ENCODE measurements around the gene ROGDI. TPM values are rescaled to one million over a fixed set of nuclear protein-coding genes. Genes with fewer than 3 reads are reported as not detected.

The ROGDI gene
- total and polyA plus RNA-seq, 4 donors, result 14.0 to 28.1 (median 17.4) TPM

GRCh38 chr16:4814046-4814445 lies 11.6 kb upstream of the ROGDI start:
- DNase-seq (ENCODE audit: low spot score), result no peak

More at GRCh38 chr16:4814046-4814445, 11.6 kb upstream of the ROGDI start:
- no peaks in the 10 kb centered on the region for H3K27me3 ChIP-seq (ENCODE audit: control insufficient read depth in 4 of 4, insufficient read depth in 4 of 4, low read length in 3 of 4)
- TF ChIP-seq TAF1 (conservative IDR thresholded peaks at IDR 0.05) (no peak), YY1 (IDR thresholded peaks at IDR 0.05) (no peak), MAX (IDR thresholded peaks at IDR 0.05) (no peak), RXRA (IDR thresholded peaks at IDR 0.05) (no peak), EGR1 (IDR thresholded peaks at IDR 0.05; ENCODE audit: low read depth in 2 of 2) (no peak), SP1 (IDR thresholded peaks at IDR 0.05) (no peak), FOXA2 (IDR thresholded peaks at IDR 0.05) (no peak), HNF4G (IDR thresholded peaks at IDR 0.05) (no peak), GABPA (IDR thresholded peaks at IDR 0.05 in 1 of 2, conservative IDR thresholded peaks at IDR 0.05 in 1 of 2) (no peak), REST (IDR thresholded peaks at IDR 0.05) (no peak), CTCF (IDR thresholded peaks at IDR 0.05; ENCODE audit: low read depth, low read length, missing input control) (no peak), NR2F2 (IDR thresholded peaks at IDR 0.05) (no peak), FOXA1 (IDR thresholded peaks at IDR 0.05) (no peak), RAD21 (IDR thresholded peaks at IDR 0.05) (no peak), JUND (IDR thresholded peaks at IDR 0.05) (no peak), ZBTB33 (IDR thresholded peaks at IDR 0.05) (no peak)
- no peaks in the 10 kb centered on the region for H3K4me1 ChIP-seq (ENCODE audit: control insufficient read depth in 4 of 4, insufficient read depth in 4 of 4, low read length in 3 of 4)
- H3K4me3 ChIP-seq (ENCODE audit: low read depth in 1 of 3, low read length in 3 of 3), result no peak overlapping the region
- no peaks in the 10 kb centered on the region for H3K9me3 ChIP-seq (ENCODE audit: control insufficient read depth in 4 of 4, low read length in 3 of 4)
- H3K9ac ChIP-seq (ENCODE audit: low read depth in 1 of 2, low read length in 2 of 2), result no peak overlapping the region
- peaks cover 15 to 61% (median 32%) of the 10 kb centered on the region in 4 donors for H3K36me3 ChIP-seq (ENCODE audit: control insufficient read depth in 4 of 4, insufficient read depth in 3 of 4, low read depth in 1 of 4, low read length in 3 of 4)
- H3K27ac ChIP-seq (ENCODE audit: low read depth in 1 of 2, low read length in 2 of 2), result no peak overlapping the region

Data from liver (tissue), 9 donors.